ENCODE results near the gene ESPN.

The ESPN gene

DNA sequence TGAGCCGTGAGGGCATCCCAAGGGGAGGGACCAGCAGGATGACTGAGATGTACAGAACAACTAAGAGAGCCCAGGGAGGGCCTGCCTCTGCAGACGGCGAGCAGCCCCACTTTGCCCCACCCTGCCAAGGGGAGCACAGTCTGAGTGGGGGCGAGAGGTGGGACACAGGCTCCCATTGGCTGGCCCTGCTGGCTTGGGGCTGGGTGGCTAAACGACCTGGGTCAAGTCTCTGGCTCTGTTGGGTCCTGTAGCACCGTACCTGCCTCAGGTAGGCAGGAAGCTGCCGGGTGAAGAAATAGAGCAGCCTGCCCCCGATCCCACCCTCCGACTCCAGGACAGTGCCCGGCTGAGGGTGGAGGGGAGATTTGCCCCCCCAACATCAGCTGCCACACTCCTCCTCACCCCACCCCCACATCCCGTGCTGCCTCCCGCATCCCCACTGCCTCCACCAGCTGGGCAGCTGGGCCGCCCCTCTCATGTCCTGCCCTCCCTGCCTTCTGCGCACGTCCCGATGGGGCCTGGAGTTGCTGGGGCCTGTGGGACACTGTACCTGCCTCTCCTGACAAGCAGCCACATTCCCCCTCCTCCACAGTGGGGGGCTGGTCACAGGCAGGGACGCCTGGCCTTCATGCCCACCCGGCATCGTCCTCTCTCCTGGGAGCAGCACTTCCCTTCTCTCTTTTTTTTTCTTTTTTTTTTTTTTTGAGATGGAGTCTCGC lies 79.5 kb downstream of the ESPN start:
- Histone ChIP-seq H3K14ac (ENCODE audit: low read length) (peak overlapping the region; percentile 10), H3K36me3 (ENCODE audit: control insufficient read depth in 1 of 2, insufficient read depth in 2 of 2, low read length in 2 of 2) (no peaks in the 10 kb centered on the region), H3K27ac (ENCODE audit: low read depth, low read length) (no peak overlapping the region), H3K27me3 (ENCODE audit: insufficient read depth, low read length) (no peaks in the 10 kb centered on the region), H3K23ac (ENCODE audit: low read length) (no peak overlapping the region), H3K9me3 (ENCODE audit: insufficient read depth, low read depth, low read length) (peaks cover 2% of the 10 kb centered on the region), H4K91ac (ENCODE audit: low read depth, low read length) (no peak overlapping the region), H4K8ac (ENCODE audit: low read depth, low read length) (no peak overlapping the region), H3K79me1 (ENCODE audit: low read length) (peaks cover 14% of the 10 kb centered on the region), H2AK5ac (ENCODE audit: low read length) (peak overlapping the region; percentile 61), H3K4ac (ENCODE audit: low read depth, low read length) (no peak overlapping the region), H2BK120ac (ENCODE audit: insufficient read depth, low read length, poor library complexity) (no peak overlapping the region), H3K4me1 (ENCODE audit: control insufficient read depth in 1 of 2, insufficient read depth in 2 of 2, low read length in 2 of 2) (peaks cover 19 to 22% of the 10 kb centered on the region in 2 experiments), H3K4me3 (ENCODE audit: low read depth, low read length) (no peak overlapping the region), H2BK5ac (ENCODE audit: low read depth, low read length, poor library complexity) (no peak overlapping the region), H2AFZ (ENCODE audit: insufficient read depth, low read length, poor library complexity) (no peak overlapping the region), H3K9ac (ENCODE audit: low read length) (no peak overlapping the region), H3K79me2 (ENCODE audit: control insufficient read depth, insufficient read depth, low read length, poor library complexity) (no peaks in the 10 kb centered on the region), H3K4me2 (ENCODE audit: low read length) (no peak overlapping the region), H3K18ac (ENCODE audit: low read length) (no peak overlapping the region), H4K12ac (ENCODE audit: low read depth, low read length) (no peak overlapping the region), H2BK12ac (ENCODE audit: low read length) (peak overlapping the region; percentile 51)
- no CpG with 5 or more reads among the region's 20 CpGs for WGBS (ENCODE audit: extremely low coverage, insufficient coverage, insufficient read length)
- no peak for DNase-seq

DNA sequence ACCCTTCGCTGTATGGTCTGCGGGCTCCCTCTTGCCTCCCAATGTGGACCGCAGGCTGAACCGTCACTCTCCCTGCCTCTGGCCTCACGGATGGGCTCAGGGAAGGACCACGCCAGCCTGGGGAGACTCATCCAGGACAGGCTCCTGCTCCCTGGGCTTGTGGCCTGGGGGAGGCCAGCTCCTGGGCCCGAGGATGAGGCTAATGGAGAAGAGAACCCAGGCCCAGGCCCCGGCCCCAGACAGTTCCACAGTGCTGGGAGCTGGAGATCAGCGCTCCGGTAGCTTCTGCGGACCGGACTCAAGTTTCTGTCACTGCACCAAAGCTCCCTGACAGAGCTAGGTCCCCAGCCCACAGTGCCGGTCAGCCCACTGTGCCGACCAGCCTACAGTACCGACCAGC lies 80.3 kb downstream of the ESPN start:
- no peak overlapping the region for H3K4me3 ChIP-seq (ENCODE audit: low read depth, low read length)
- H3K4me2 ChIP-seq (ENCODE audit: low read length) = no peak overlapping the region
- no peaks in the 10 kb centered on the region for H3K36me3 ChIP-seq (ENCODE audit: control insufficient read depth in 1 of 2, insufficient read depth in 2 of 2, low read length in 2 of 2)
- H3K27me3 ChIP-seq (ENCODE audit: insufficient read depth, low read length) = no peaks in the 10 kb centered on the region
- no peak overlapping the region for H2BK120ac ChIP-seq (ENCODE audit: insufficient read depth, low read length, poor library complexity)
- H2BK5ac ChIP-seq (ENCODE audit: low read depth, low read length, poor library complexity) = no peak overlapping the region
- H3K79me2 ChIP-seq (ENCODE audit: control insufficient read depth, insufficient read depth, low read length, poor library complexity) = no peaks in the 10 kb centered on the region
- H2AFZ ChIP-seq (ENCODE audit: insufficient read depth, low read length, poor library complexity) = no peak overlapping the region
- no peak for DNase-seq
- peak overlapping the region; percentile 34 for H4K12ac ChIP-seq (ENCODE audit: low read depth, low read length)
- H4K91ac ChIP-seq (ENCODE audit: low read depth, low read length) = peak overlapping the region; percentile 25
- H2AK5ac ChIP-seq (ENCODE audit: low read length) = peak overlapping the region; percentile 84
- no peak overlapping the region for H3K27ac ChIP-seq (ENCODE audit: low read depth, low read length)
- peaks cover 12% of the 10 kb centered on the region for H3K79me1 ChIP-seq (ENCODE audit: low read length)
- H3K18ac ChIP-seq (ENCODE audit: low read length) = peak overlapping the region; percentile 18
- no peak overlapping the region for H3K9ac ChIP-seq (ENCODE audit: low read length)
- H3K9me3 ChIP-seq (ENCODE audit: insufficient read depth, low read depth, low read length) = peaks cover 2% of the 10 kb centered on the region
- H3K23ac ChIP-seq (ENCODE audit: low read length) = no peak overlapping the region
- no CpG with 5 or more reads among the region's 15 CpGs for WGBS (ENCODE audit: extremely low coverage, insufficient coverage, insufficient read length)
- H2BK12ac ChIP-seq (ENCODE audit: low read length) = peak overlapping the region; percentile 47
- no peak overlapping the region for H3K4ac ChIP-seq (ENCODE audit: low read depth, low read length)
- H3K14ac ChIP-seq (ENCODE audit: low read length) = no peak overlapping the region
- H4K8ac ChIP-seq (ENCODE audit: low read depth, low read length) = no peak overlapping the region
- H3K4me1 ChIP-seq (ENCODE audit: control insufficient read depth in 1 of 2, insufficient read depth in 2 of 2, low read length in 2 of 2) = peaks cover 16 to 18% of the 10 kb centered on the region in 2 experiments

DNA sequence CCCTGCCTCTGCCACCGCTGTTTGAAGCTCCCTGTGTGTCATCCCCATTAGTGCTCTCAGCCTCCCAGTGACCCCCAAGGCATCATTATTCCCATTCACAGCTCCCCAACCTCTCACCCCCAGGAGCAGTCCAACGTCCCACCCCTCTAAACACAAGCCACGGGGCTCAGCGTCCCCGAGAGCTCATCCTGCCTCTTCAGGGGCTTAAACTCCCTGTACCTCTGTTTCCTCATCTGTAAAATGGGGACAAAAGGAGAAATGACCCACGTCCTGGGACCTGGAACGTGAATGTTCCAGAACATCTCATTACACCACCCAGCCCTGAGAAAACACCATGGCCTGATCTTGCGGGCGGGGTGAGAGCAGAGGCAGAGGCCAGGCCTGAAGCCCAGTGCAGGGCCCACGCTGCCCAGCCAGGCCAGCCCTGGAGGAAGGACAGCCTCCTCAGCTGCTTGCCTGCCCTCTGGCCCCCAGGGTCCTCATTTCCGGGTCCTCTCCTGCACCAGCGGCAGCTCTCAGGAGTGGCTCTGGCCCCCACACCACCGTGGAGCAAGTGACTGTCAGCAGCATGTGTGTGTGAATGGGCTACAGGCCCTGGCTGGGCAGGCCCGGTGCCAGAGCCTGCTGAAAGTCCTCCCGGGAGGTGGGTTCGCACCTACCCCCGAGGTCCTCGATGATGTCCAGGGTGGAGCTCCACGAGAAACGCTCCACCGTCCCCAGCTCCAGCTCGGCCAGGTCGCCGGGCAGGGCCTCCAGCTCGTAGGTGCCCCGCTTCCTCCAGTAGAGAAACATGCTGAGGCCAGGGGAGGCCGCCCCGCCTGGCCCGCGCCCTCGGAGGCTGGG lies 81.0 kb downstream of the ESPN start:
- no peak overlapping the region for H3K4ac ChIP-seq (ENCODE audit: low read depth, low read length)
- no peak for DNase-seq
- H2AK5ac ChIP-seq (ENCODE audit: low read length) = peak overlapping the region; percentile 84
- peaks cover 2% of the 10 kb centered on the region for H3K9me3 ChIP-seq (ENCODE audit: insufficient read depth, low read depth, low read length)
- peak overlapping the region; percentile 18 for H3K18ac ChIP-seq (ENCODE audit: low read length)
- no peak overlapping the region for H2BK5ac ChIP-seq (ENCODE audit: low read depth, low read length, poor library complexity)
- no peak overlapping the region for H3K4me3 ChIP-seq (ENCODE audit: low read depth, low read length)
- H3K4me2 ChIP-seq (ENCODE audit: low read length) = no peak overlapping the region
- no peak overlapping the region for H3K9ac ChIP-seq (ENCODE audit: low read length)
- H3K79me2 ChIP-seq (ENCODE audit: control insufficient read depth, insufficient read depth, low read length, poor library complexity) = no peaks in the 10 kb centered on the region
- H3K27me3 ChIP-seq (ENCODE audit: insufficient read depth, low read length) = no peaks in the 10 kb centered on the region
- H3K27ac ChIP-seq (ENCODE audit: low read depth, low read length) = no peak overlapping the region
- peak overlapping the region; percentile 10 for H2BK12ac ChIP-seq (ENCODE audit: low read length)
- peak overlapping the region; percentile 34 for H4K12ac ChIP-seq (ENCODE audit: low read depth, low read length)
- peaks cover 11% of the 10 kb centered on the region for H3K79me1 ChIP-seq (ENCODE audit: low read length)
- H2AFZ ChIP-seq (ENCODE audit: insufficient read depth, low read length, poor library complexity) = no peak overlapping the region
- H4K91ac ChIP-seq (ENCODE audit: low read depth, low read length) = peak overlapping the region; percentile 72
- peak overlapping the region; percentile 2 for H3K14ac ChIP-seq (ENCODE audit: low read length)
- H2BK120ac ChIP-seq (ENCODE audit: insufficient read depth, low read length, poor library complexity) = peak overlapping the region; percentile 41
- no peak overlapping the region for H3K23ac ChIP-seq (ENCODE audit: low read length)
- H4K8ac ChIP-seq (ENCODE audit: low read depth, low read length) = no peak overlapping the region
- no CpG with 5 or more reads among the region's 31 CpGs for WGBS (ENCODE audit: extremely low coverage, insufficient coverage, insufficient read length)
- H3K4me1 ChIP-seq (ENCODE audit: control insufficient read depth in 1 of 2, insufficient read depth in 2 of 2, low read length in 2 of 2) = peaks cover 14 to 19% of the 10 kb centered on the region in 2 experiments
- H3K36me3 ChIP-seq (ENCODE audit: control insufficient read depth in 1 of 2, insufficient read depth in 2 of 2, low read length in 2 of 2) = no peaks in the 10 kb centered on the region

DNA sequence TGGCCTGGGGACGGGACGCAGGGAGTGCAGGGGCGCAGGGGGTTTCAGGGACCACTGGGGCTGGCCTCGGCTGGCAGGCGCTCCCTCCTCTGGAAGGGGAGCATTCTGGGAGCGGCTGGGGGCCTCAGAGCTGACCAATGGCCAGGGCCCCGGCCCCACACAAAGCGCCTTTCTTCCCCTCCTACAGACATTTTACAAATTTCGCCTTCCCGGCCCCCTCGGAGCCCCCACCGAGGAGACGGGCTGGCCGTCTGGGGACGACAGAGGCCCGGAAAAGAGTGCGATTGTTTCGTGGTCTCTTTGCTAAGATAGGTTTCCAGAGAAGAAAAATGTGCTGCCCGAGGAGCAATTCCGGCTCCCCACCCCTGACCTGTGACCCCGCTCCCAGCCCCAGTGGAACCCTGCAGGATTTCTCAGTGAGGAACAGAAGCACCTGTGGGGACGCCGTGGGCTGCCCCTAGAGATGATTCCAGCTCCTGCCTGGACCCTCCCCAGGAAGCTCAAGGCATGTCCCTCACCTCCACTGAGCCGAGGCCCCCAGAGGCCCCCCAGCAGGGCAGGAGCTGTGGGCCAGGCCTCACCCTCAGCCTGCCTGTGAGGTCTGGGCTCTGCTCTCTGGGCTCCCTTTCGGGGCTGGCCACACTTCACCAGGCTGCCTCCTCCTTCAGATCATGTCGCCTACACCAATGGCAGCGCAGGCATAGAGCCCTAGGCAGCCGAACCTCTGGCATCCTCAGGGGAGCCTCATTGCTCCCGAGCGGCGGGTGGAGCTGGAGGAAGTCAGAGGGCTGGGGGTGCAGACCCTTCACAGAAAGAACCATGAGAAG lies 81.8 kb downstream of the ESPN start:
- Histone ChIP-seq H4K8ac (ENCODE audit: low read depth, low read length) (peak overlapping the region; percentile 15), H4K91ac (ENCODE audit: low read depth, low read length) (peak overlapping the region; percentile 72), H3K79me2 (ENCODE audit: control insufficient read depth, insufficient read depth, low read length, poor library complexity) (no peaks in the 10 kb centered on the region), H3K4me3 (ENCODE audit: low read depth, low read length) (no peak overlapping the region), H3K79me1 (ENCODE audit: low read length) (peaks cover 11% of the 10 kb centered on the region), H3K18ac (ENCODE audit: low read length) (peak overlapping the region; percentile 30), H3K9ac (ENCODE audit: low read length) (no peak overlapping the region), H2BK12ac (ENCODE audit: low read length) (peak overlapping the region; percentile 19), H2BK5ac (ENCODE audit: low read depth, low read length, poor library complexity) (no peak overlapping the region), H3K4me2 (ENCODE audit: low read length) (no peak overlapping the region), H2BK120ac (ENCODE audit: insufficient read depth, low read length, poor library complexity) (peak overlapping the region; percentile 41), H3K27ac (ENCODE audit: low read depth, low read length) (no peak overlapping the region), H3K4me1 (ENCODE audit: control insufficient read depth in 1 of 2, insufficient read depth in 2 of 2, low read length in 2 of 2) (peaks cover 12 to 17% of the 10 kb centered on the region in 2 experiments), H3K27me3 (ENCODE audit: insufficient read depth, low read length) (no peaks in the 10 kb centered on the region), H3K4ac (ENCODE audit: low read depth, low read length) (no peak overlapping the region), H4K12ac (ENCODE audit: low read depth, low read length) (peak overlapping the region; percentile 5), H3K9me3 (ENCODE audit: insufficient read depth, low read depth, low read length) (peaks cover 2% of the 10 kb centered on the region), H3K36me3 (ENCODE audit: control insufficient read depth in 1 of 2, insufficient read depth in 2 of 2, low read length in 2 of 2) (no peaks in the 10 kb centered on the region), H2AK5ac (ENCODE audit: low read length) (peak overlapping the region; percentile 67), H2AFZ (ENCODE audit: insufficient read depth, low read length, poor library complexity) (no peak overlapping the region), H3K14ac (ENCODE audit: low read length) (no peak overlapping the region), H3K23ac (ENCODE audit: low read length) (no peak overlapping the region)
- no CpG with 5 or more reads among the region's 31 CpGs for WGBS (ENCODE audit: extremely low coverage, insufficient coverage, insufficient read length)
- DNase-seq = no peak
